Hematopoietic multipotent progenitor cell treated with erythropoietin and hydrocortisone succinate and interleukin-3 and kit ligand, for 4 days (in vitro differentiated cells): ENCODE results near the gene ARHGEF40.

Experiments used
- DNase-seq: peaks from one replicate; pipeline ENCODE4 v3.0.0-alpha.2; 2015

ARHGEF40 gene

GRCh38 chr14:21060614-21061346 lies 9.3 kb upstream of the ARHGEF40 start:
- DNase-seq: no peak

GRCh38 chr14:21061347-21061668 lies 8.8 kb upstream of the ARHGEF40 start:
- no peak for DNase-seq

GRCh38 chr14:21063479-21063878 lies 6.6 kb upstream of the ARHGEF40 start:
- DNase-seq: no peak

GRCh38 chr14:21066882-21067502 lies 3.1 kb upstream of the ARHGEF40 start:
- peak; percentile 41 for DNase-seq

GRCh38 chr14:21068521-21069387 lies 1.4 kb upstream of the ARHGEF40 start:
- DNase-seq: peak; percentile 89

GRCh38 chr14:21069388-21070082 lies 569 bp upstream of the ARHGEF40 start:
- peak; percentile 15 for DNase-seq

GRCh38 chr14:21070610-21071224 lies 613 bp downstream of the ARHGEF40 start:
- no peak for DNase-seq

GRCh38 chr14:21071225-21072030 lies 1.3 kb downstream of the ARHGEF40 start:
- peak; percentile 92 for DNase-seq

GRCh38 chr14:21072031-21072473 lies 1.9 kb downstream of the ARHGEF40 start:
- DNase-seq: peak; percentile 70

GRCh38 chr14:21072781-21073339 lies 2.8 kb downstream of the ARHGEF40 start:
- no peak for DNase-seq

- DNase-seq: no peak
Observed at GRCh38 chr14:21073921-21074320, 3.8 kb downstream of the ARHGEF40 start.

GRCh38 chr14:21074398-21075272 lies 4.5 kb downstream of the ARHGEF40 start:
- no peak for DNase-seq

GRCh38 chr14:21075719-21076437 lies 5.8 kb downstream of the ARHGEF40 start:
- peak; percentile 13 for DNase-seq

GRCh38 chr14:21077672-21078071 lies 7.6 kb downstream of the ARHGEF40 start:
- no peak for DNase-seq

GRCh38 chr14:21078287-21078686 lies 8.2 kb downstream of the ARHGEF40 start:
- DNase-seq: no peak

- DNase-seq: no peak
Observed at GRCh38 chr14:21078726-21079125, 8.6 kb downstream of the ARHGEF40 start.

GRCh38 chr14:21081521-21082142 lies 11.5 kb downstream of the ARHGEF40 start:
- DNase-seq: no peak

GRCh38 chr14:21083565-21084325 lies 13.6 kb downstream of the ARHGEF40 start:
- no peak for DNase-seq
